Activated T-helper 1 cell treated with anti-CD3 and anti-CD28 coated beads, Interleukin-12 subunit alpha, Interleukin-12 subunit beta, Interleukin-2, Interleukin-4 antibody, amounts not matched to agents 30 ng/mL and 10 ng/mL and 1 ng/mL, durations not matched to agents 14 hours and 24 hours and 36 hours (primary cell): ENCODE data around the gene GPX2. TPM values are rescaled to one million over a fixed set of nuclear protein-coding genes. Genes with fewer than 3 reads are reported as not detected.

Experiments
- DNase-seq: peaks from one replicate; pipeline ENCODE4 v3.0.0; 2021; ENCODE audit warnings: low spot score
- H3K27ac Mint-ChIP-seq: one replicate; pipeline ENCODE4 v1.8.0; 2021; ENCODE audit warnings: mild to moderate bottlenecking, mixed read lengths
- H3K27me3 Mint-ChIP-seq: one replicate; pipeline ENCODE4 v1.8.0; 2022; ENCODE audit warnings: mild to moderate bottlenecking, moderate library complexity, mixed read lengths; ENCODE audit not compliant: insufficient read depth
- H3K36me3 Mint-ChIP-seq: one replicate; pipeline ENCODE4 v1.8.0; 2021; ENCODE audit warnings: low read depth, mixed read lengths
- H3K4me1 Mint-ChIP-seq: one replicate; pipeline ENCODE4 v1.8.0; 2021; ENCODE audit warnings: low read depth, mixed read lengths
- H3K4me3 Mint-ChIP-seq: one replicate; pipeline ENCODE4 v1.8.0; 2021; ENCODE audit warnings: mild to moderate bottlenecking, moderate library complexity, mixed read lengths
- H3K9me3 Mint-ChIP-seq: one replicate; pipeline ENCODE4 v1.8.0; 2021; ENCODE audit warnings: mixed read lengths
- intact Hi-C: fragments of 100-400 bp; cut with micrococcal nuclease; formaldehyde crosslinking; loops from one replicate; pipeline ENCODE4 v1.15.1; 2024
- total RNA-seq: library from RNA; stranded (reverse); gene quantifications from 2 replicates; pipeline ENCODE4 v1.2.3, GENCODE V29; 2022

Gene GPX2
- total RNA-seq, 1 donor from 2014 or later, result not detected

DNA sequence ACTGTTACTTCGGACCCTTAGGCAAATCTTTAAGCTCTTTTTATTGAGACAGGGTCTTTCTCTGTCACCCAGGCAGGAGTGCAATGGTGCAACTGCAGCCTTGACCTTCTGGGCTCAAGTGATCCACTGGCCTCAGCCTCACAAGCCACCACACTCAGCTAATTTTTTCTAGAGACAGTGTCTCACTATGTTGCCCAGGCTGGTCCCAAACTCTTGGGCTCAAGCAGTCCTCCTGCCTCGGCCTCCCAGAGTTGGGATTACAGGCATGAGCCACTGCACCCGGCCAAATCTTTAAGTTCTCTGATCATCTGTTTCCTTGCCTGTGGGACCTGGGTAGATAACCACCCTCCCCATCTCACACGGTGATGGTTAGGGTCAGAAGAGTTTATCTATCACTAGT, 2.3 kb upstream of the GPX2 start:
- Mint-ChIP-seq H3K36me3 (peaks cover 10% of the 10 kb centered on the region), H3K27me3 (no peaks in the 10 kb centered on the region), H3K27ac (no peak overlapping the region), H3K4me1 (peaks cover 19% of the 10 kb centered on the region), H3K4me3 (no peak overlapping the region), H3K9me3 (no peaks in the 10 kb centered on the region)
- DNase-seq, result no peak
- intact Hi-C loops, result loop anchor here (1.0 kb wide), 1 partner anchor 16 kb away; no protein-coding TSS in a partner anchor

DNA sequence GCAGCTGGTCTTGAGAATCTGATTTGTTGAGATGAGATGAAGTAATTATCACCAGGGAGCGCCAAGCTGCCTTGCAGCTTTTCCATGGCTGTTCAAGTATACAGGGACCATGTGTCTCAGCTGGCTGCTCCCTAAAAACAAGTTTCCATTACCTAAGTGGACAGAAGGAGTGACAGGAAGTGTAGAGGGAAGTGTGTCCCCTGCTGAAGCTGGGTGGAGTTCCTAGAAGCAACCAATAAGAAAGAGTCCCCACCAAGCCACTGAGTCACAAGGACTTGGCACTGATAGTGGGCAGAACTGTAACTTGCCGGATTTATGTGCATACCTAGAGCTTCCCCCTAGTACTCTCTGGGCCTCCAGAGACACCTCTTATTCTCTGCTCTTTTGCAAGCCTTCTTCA, 1.5 kb upstream of the GPX2 start:
- intact Hi-C loops, result loop anchor here (1.0 kb wide), 1 partner anchor 15 kb away; no protein-coding TSS in a partner anchor
- H3K4me1 Mint-ChIP-seq, result peaks cover 24% of the 10 kb centered on the region
- no peaks in the 10 kb centered on the region for H3K27me3 Mint-ChIP-seq
- no peak overlapping the region for H3K27ac Mint-ChIP-seq
- DNase-seq, result no peak
- H3K36me3 Mint-ChIP-seq, result peaks cover 9% of the 10 kb centered on the region
- H3K9me3 Mint-ChIP-seq, result no peaks in the 10 kb centered on the region
- no peak overlapping the region for H3K4me3 Mint-ChIP-seq

DNA sequence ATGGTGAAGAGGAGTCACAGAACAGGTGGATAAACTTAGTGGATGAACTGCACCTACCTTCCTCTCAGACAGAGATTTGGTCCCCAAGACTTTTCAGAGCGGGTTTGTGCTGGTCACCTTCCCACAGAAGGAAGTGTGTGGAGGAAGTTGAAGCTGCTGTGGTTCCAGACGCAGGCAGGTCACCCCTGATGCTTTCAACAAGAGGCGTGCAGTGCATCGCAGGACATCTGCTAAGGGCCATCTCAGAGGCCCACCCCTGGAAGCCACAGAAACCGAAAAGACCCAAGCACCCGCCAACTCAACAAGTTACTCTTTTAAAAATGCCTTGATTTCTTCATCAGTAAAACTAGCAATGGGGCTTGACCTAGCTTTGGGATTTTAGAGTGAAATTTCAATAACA, 1.0 kb upstream of the GPX2 start:
- no peaks in the 10 kb centered on the region for H3K9me3 Mint-ChIP-seq
- peaks cover 12% of the 10 kb centered on the region for H3K36me3 Mint-ChIP-seq
- H3K27me3 Mint-ChIP-seq, result no peaks in the 10 kb centered on the region
- peaks cover 24% of the 10 kb centered on the region for H3K4me1 Mint-ChIP-seq
- peak overlapping the region; percentile 11 for H3K27ac Mint-ChIP-seq
- DNase-seq, result no peak
- H3K4me3 Mint-ChIP-seq, result no peak overlapping the region
- intact Hi-C loops, result no loop called here

DNA sequence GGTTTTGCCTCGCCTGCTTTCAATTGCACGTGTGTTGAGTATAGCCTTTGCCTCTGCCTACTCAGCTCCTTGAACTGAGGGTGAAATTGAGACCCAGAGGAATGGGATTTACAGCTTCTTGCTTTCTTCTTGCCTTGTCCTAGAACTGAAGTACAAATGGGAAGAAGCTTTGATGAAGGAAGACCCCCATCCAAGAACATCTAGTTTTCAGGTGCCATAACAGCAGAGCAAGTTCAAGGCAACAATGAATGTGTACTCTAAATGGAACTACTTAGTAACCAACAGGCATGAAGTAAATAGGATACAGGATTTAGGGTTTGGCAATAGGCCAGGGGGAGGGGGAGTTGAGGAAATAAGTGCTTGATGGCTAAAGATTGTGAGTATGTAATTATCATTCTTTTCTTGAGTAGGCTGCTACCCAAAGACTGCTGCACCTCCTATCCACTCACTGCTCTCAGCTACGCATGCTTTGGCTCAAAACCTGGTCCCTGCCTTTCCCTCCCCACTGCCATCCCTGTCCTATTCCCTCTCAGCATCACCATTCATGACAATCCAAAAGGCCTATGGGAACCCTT, 2.1 kb downstream of the GPX2 start:
- Mint-ChIP-seq H3K9me3 (no peaks in the 10 kb centered on the region), H3K4me1 (peaks cover 51% of the 10 kb centered on the region), H3K4me3 (no peak overlapping the region), H3K27ac (no peak overlapping the region), H3K36me3 (peaks cover 21% of the 10 kb centered on the region), H3K27me3 (no peaks in the 10 kb centered on the region)
- intact Hi-C loops, result no loop called here
- DNase-seq, result no peak

DNA sequence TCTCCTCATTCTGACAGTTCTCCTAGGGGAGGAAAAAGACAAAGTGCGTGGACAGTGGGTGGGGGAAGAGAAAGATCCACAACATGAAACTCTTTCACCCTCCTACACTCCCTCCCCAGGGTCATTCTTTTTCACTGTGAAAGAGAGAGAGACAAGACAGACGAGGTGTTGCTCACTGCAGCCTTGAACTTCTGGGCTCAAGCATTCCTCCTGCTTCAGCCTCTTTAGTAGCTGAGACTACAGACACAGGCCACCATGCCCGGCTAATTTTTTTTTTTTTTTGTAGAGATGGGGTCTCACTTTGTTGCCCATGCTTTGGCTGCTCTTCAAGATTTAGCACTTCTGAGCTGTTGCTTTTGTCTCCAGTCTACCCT, 2.7 kb downstream of the GPX2 start:
- Mint-ChIP-seq H3K9me3 (no peaks in the 10 kb centered on the region), H3K36me3 (peaks cover 21% of the 10 kb centered on the region), H3K4me3 (no peak overlapping the region), H3K27ac (no peak overlapping the region), H3K27me3 (no peaks in the 10 kb centered on the region), H3K4me1 (peaks cover 57% of the 10 kb centered on the region)
- no peak for DNase-seq
- intact Hi-C loops, result no loop called here

DNA sequence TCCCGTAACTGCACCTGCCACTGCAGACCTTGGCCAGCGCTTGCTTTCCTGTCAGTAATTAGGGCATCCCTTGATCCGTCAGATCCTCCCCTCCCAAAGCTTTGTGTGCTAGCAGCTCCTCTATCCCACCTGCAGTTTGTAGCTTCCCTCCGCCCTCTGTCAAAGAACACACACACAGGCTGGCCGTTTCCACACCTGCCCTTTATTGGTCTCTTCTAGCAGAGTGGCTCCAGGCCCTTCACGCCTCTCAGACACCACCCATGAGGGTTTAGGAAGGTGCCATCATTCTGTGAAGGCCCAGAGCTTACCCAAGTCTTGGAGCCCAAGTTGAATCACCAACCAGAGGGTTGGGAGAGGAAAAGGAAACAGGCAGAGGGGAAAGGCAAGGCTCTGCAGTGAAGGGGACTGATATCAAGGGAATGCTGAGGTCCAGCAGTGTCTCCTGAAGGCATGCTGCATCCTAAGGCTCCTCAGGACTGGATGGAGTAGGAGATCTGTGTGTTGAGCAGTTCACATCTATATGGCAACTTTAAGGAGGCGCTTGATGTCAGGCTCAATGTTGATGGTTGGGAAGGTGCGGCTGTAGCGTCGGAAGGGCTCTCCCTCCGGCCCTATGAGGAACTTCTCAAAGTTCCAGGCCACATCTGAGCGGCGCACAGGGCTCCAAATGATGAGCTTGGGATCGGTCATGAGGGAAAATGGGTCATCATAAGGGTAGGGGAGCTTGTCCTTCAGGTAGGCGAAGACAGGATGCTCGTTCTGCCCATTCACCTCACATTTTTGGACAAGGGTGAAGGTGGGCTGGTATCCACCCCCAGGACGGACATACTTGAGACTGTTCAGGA, 3.4 kb downstream of the GPX2 start:
- peaks cover 27% of the 10 kb centered on the region for H3K36me3 Mint-ChIP-seq
- H3K27ac Mint-ChIP-seq, result no peak overlapping the region
- DNase-seq, result no peak
- H3K4me3 Mint-ChIP-seq, result no peak overlapping the region
- no peaks in the 10 kb centered on the region for H3K27me3 Mint-ChIP-seq
- H3K4me1 Mint-ChIP-seq, result peaks cover 63% of the 10 kb centered on the region
- intact Hi-C loops, result no loop called here
- H3K9me3 Mint-ChIP-seq, result no peaks in the 10 kb centered on the region

DNA sequence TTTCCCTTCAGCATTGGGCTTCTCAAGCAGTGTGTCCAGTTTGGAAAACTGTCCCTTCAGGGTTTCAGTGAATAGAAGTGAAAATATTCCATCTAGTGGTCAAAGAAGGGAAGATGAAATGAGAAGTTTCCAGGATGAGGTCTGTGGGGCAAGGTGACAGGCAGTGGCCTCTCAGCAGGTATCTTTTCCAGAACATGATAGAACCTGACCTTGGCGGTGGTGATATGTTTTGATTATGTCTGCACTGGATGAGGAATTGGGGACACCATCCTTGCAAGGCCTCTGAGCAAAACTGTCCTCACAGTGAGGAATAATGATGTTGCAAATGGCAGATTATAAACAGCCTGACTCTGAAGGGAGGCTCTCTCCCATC, 4.7 kb downstream of the GPX2 start:
- Mint-ChIP-seq H3K36me3 (peaks cover 34% of the 10 kb centered on the region), H3K27me3 (no peaks in the 10 kb centered on the region), H3K4me1 (peaks cover 52% of the 10 kb centered on the region), H3K27ac (no peak overlapping the region), H3K4me3 (no peak overlapping the region), H3K9me3 (no peaks in the 10 kb centered on the region)
- no peak for DNase-seq
- intact Hi-C loops, result no loop called here

DNA sequence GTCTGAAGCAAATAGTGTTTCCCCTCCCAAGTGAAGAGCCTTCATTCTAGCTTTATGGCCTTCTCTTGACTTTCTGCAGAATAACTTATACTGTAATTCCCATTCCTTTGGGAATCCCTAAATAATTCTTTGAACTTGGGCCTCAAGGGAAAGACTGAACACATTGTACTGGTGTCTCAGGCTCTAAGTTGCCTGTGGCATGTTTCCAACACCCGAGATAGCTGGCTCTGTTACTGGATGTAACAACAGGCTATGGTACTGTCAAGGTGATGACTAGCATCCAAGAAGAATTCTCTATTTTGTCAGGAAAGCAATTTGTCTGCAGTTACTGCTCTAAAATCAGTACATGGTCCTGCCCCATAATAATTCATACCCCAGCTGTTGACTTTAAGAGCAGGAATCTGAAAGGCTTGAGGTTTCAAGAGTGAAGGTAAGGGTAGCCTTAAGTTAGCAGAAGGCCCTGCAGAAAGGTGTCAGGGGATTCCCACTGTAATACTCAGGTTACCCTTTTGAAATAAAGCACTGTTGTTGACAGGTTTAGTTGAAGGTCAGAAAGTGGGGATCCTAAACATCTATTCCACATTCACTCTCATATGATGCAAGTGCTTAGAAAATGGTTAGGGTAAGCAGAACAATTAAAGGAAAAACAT, 5.2 kb downstream of the GPX2 start:
- Mint-ChIP-seq H3K27ac (no peak overlapping the region), H3K36me3 (peaks cover 35% of the 10 kb centered on the region), H3K27me3 (no peaks in the 10 kb centered on the region), H3K9me3 (no peaks in the 10 kb centered on the region), H3K4me3 (no peak overlapping the region), H3K4me1 (peaks cover 50% of the 10 kb centered on the region)
- DNase-seq, result no peak
- intact Hi-C loops, result no loop called here

DNA sequence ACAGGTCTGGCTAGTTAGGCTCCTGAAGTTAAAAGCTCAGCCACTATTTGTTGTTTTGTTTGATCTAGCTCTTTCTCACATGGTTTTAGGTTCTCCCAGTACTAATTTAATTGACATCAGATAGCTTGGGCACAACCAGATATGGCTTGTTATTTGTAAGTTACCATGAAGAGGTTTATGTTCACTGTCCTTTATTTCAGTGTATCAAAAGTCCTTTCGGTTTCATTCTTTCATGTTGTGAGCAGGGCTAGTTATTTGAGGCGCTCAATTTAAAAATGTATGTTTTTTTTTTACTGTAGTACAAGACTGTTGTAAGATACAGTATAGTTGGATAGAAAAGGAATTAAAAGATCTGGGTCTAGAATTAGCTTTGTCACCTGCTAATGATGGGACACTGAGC, 7.0 kb downstream of the GPX2 start:
- Mint-ChIP-seq H3K36me3 (peaks cover 43% of the 10 kb centered on the region), H3K27ac (peak overlapping the region; percentile 57), H3K27me3 (no peaks in the 10 kb centered on the region), H3K4me1 (peaks cover 50% of the 10 kb centered on the region), H3K9me3 (no peaks in the 10 kb centered on the region), H3K4me3 (peak overlapping the region; percentile 54)
- intact Hi-C loops, result no loop called here
- no peak for DNase-seq

DNA sequence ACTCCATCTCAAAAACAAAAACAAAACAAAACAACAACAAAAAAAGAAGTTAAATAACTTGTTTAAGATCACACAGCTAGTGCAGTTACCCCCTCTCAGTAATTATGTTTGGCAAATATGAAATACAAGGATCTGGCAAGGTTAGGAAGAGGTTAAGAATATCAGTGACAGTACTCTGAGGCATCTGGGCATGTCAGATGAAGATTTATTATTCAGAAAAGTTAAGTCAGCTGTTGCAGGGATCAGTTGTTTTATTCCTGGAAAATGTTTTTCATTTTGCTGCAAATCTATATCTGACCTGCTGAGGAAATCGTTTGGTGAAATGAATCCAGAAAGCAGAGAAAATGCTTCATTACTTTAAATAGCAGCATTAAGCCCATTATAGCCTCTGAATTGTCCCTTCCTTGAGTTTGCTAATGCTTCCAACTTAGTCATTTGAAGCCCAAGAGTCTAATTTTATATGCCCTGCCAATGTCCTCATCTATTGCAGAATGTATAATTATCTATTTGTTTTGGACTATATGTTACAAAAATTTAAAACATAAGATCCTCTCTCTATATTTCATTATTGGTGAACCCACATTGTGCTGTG, 8.1 kb downstream of the GPX2 start:
- Mint-ChIP-seq H3K27ac (peak overlapping the region; percentile 36), H3K4me3 (no peak overlapping the region), H3K27me3 (no peaks in the 10 kb centered on the region), H3K4me1 (peaks cover 41% of the 10 kb centered on the region), H3K36me3 (peaks cover 47% of the 10 kb centered on the region), H3K9me3 (no peaks in the 10 kb centered on the region)
- no peak for DNase-seq
- intact Hi-C loops, result no loop called here

DNA sequence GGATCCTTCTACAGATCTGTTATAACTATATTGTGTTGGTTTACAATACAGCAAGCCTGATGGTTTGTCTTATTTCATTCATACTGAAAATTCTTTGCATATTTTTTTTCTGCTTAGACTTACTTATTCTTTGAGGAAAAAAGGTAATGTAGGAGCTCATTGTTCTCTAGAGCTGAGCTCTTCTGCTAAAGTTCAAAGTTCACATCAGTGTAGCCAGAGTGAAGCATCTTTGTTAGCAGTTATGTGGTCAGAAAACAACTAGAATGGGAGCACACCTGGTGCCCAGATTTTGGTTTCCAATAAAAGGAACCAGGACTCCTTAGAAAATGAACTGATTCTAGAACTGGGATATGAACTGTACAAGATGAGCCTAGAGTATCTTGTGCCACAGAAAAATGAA, 10.3 kb downstream of the GPX2 start:
- Mint-ChIP-seq H3K36me3 (peaks cover 35% of the 10 kb centered on the region), H3K27ac (no peak overlapping the region), H3K4me3 (no peak overlapping the region), H3K27me3 (no peaks in the 10 kb centered on the region), H3K4me1 (peaks cover 31% of the 10 kb centered on the region), H3K9me3 (no peaks in the 10 kb centered on the region)
- DNase-seq, result no peak
- intact Hi-C loops, result no loop called here

DNA sequence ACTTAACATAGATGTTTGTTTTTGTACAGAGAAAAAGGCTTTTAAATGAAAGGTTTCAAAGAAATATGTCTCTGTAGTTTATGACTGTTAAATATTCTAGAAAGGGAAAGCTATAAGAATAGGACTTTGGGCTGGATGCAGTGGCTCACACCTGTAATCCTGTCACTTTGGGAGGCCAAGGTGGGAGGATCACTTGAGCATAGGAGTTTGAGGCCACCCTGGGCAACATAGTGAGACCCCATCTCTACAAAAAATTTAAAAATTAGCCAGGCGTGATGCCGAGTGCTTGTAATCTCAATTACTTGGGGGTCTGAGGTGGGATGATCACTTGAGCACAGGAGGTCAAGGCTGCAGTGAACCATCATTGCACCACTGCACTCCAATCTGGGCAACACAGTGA, 11.4 kb downstream of the GPX2 start:
- no peak overlapping the region for H3K4me3 Mint-ChIP-seq
- no peaks in the 10 kb centered on the region for H3K27me3 Mint-ChIP-seq
- H3K4me1 Mint-ChIP-seq, result peaks cover 30% of the 10 kb centered on the region
- H3K27ac Mint-ChIP-seq, result no peak overlapping the region
- intact Hi-C loops, result no loop called here
- H3K36me3 Mint-ChIP-seq, result peaks cover 38% of the 10 kb centered on the region
- H3K9me3 Mint-ChIP-seq, result no peaks in the 10 kb centered on the region
- DNase-seq, result no peak
